Mucosa of gallbladder (tissue), 1 donor: ENCODE measurements around the gene RASL11B. TPM values are rescaled to one million over a fixed set of nuclear protein-coding genes. Genes with fewer than 3 reads are reported as not detected.

Experiments used
- DNase-seq: peaks from one replicate; pipeline ENCODE4 v3.0.0-alpha.2; 2020; ENCODE audit warnings: low spot score
- total RNA-seq: library from RNA; stranded (reverse); gene quantifications from one replicate; pipeline ENCODE4 v1.2.1, GENCODE V29; 2021
- donor health status: DM: no; HTN: no; CAD: no.

The RASL11B gene
- total RNA-seq, 1 donor from 2014 or later: 2.6 TPM

DNA sequence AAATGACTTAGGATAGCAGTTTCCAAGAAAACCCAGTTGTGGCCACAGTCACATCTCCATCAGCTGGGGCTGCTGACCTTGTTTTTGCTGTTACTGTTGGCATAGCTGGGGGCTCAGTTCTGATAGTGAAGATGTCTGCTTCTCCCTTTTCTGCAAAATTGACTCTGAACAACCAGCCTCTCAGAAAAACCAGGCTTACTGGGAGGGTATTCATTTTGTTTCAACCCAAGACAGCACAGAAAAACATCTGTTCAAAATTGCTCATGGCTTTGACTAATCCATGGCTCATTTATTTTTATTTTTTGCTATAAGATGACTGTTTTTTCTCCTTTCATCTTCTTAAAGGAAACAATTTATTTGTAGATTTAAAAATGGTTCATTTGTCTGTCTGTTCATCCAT is 53.1 kb downstream of the RASL11B start:
- DNase-seq: no peak

DNA sequence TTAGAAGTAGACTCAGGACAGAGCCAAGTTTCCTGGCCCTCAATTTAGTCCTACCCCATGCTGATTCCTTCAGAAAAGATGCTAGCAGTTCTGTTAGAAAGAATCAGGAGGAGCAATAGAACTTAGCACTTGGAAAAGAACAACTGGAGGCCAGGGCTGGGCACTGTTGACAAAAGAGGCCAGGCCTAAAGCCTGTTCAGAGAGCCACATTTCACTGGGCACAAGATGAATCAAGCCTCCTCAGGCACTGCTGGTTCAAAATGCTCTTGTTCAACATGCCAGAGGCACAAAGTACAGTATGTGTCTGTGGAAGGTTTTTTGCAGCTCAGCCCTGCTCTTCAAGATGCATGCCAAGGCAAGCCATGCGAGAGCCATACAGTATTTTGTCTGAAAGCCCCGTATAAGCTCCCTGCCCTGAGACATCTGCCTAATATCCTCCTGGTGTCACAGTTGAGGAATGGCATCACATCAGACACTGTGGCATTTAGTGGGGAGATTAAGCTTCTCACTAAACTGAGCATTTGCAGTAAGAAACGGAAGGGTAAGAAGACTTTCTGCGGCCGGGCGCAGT is 53.7 kb downstream of the RASL11B start:
- DNase-seq: no peak

Other genes starting within 250 kb of the RASL11B start
- 19.1 TPM for gene USP46, start 203.0 kb upstream of the RASL11B start, total RNA-seq
- 0.66 TPM for gene ERVMER34-1, start 110.9 kb upstream of the RASL11B start, total RNA-seq